Brain microvascular endothelial cell (primary cell): ENCODE data around the gene ADGRE2.
"Not testable (repeated sequence)": the region's sequence is repeated elsewhere in the genome, so short reads cannot be mapped to it uniquely, and the experiment has no call there.

Source experiments
- DNase-seq: peaks from one replicate; pipeline ENCODE4 v3.0.0-alpha.2; 2020
- H3K27ac ChIP-seq: fragments of 250-450 bp; sonication (Bioruptor Pico); 2 replicates; pipeline ENCODE4 v1.5.1; 2020; ENCODE audit warnings: mild to moderate bottlenecking, moderate library complexity
- H3K27me3 ChIP-seq: fragments of 250-450 bp; sonication (Bioruptor Pico); replicated peaks from 2 replicates; pipeline ENCODE4 v1.5.1; 2020; ENCODE audit warnings: mild to moderate bottlenecking
- H3K36me3 ChIP-seq: fragments of 250-450 bp; sonication (Bioruptor Pico); replicated peaks from 2 replicates; pipeline ENCODE4 v1.5.1; 2020; ENCODE audit warnings: mild to moderate bottlenecking
- H3K4me3 ChIP-seq: 2 replicates; pipeline ENCODE4 v1.5.1; 2011; ENCODE audit warnings: low read depth, mild to moderate bottlenecking, control low read depth, low read length, moderate library complexity
- in situ Hi-C: cut with HindIII; loops from 2 replicates; pipeline ENCODE4 v1.10.0; 2017; ENCODE audit warnings: low sequenced_read_pairs, low pct_ligation_motif_present
- TF ChIP-seq, protein P1 (sequence below): IDR thresholded peaks from 2 replicates; pipeline ENCODE4 v1.5.1; 2011; ENCODE audit warnings: low read depth, mild to moderate bottlenecking, moderate library complexity, low read length, control low read depth, inconsistent platforms; ENCODE audit errors: missing control alignments

ADGRE2 gene

DNA sequence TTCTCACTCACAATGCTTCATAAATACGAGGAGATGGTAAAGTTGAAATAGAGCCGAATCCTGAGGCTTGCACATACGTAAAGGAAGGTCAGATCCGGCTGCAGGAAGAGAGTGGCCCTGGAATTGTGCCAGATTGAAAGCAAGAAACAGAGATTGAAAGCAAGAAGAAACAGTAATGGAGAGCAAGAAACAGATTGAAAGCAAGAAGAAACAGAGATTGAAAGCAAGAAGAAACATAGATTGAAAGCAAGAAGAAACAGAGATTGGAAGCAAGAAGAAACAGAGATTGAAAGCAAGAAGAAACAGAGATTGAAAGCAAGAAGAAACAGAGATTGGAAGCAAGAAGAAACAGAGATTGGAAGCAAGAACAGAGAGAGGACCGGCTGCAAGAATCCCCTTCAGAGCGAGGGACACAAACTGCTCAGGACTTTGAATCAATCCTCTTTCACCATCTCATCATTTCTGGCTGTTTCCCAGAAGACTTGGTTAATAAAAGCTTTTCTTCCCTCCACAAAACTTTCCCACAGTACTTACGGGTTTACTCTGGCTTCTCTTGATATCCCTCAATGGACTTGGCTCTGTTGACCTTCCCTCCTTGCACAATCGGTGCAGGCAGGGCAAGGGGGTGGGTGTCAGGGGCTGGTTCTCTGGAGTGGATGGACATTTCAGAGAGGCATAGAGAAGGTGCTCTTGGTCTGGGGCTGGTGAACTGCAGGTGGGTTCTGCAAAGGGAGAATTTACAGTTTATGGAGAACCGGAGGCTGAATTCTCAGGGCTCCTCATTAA is 31.1 kb upstream of the ADGRE2 start:
- Histone ChIP-seq H3K27me3 (no peaks in the 10 kb centered on the region), H3K36me3 (no peaks in the 10 kb centered on the region), H3K27ac (no peak overlapping the region), H3K4me3 (no peak overlapping the region)
- DNase-seq, result no peak
- TF ChIP-seq, protein P1, sequence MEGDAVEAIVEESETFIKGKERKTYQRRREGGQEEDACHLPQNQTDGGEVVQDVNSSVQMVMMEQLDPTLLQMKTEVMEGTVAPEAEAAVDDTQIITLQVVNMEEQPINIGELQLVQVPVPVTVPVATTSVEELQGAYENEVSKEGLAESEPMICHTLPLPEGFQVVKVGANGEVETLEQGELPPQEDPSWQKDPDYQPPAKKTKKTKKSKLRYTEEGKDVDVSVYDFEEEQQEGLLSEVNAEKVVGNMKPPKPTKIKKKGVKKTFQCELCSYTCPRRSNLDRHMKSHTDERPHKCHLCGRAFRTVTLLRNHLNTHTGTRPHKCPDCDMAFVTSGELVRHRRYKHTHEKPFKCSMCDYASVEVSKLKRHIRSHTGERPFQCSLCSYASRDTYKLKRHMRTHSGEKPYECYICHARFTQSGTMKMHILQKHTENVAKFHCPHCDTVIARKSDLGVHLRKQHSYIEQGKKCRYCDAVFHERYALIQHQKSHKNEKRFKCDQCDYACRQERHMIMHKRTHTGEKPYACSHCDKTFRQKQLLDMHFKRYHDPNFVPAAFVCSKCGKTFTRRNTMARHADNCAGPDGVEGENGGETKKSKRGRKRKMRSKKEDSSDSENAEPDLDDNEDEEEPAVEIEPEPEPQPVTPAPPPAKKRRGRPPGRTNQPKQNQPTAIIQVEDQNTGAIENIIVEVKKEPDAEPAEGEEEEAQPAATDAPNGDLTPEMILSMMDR, result no peak
- in situ Hi-C loops, result no loop called here

DNA sequence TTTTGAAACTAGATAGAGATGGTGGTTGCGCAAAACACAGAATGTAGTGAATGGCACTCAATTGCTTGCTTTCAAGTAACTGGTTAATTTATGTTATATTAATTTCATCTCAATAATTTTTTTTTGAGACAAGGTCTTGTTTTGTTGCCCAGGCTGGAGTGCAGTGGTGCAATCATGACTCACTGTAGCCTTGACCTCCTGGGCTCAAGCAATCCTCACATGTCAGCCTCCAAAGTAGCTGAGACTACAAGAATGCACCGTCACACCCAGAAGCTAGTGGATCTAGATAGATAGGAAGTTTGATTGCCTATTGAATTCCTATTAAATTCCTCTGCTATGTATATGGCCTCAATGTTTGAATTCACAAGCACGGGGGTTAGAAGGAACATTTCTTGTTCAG is 26.4 kb upstream of the ADGRE2 start:
- in situ Hi-C loops, result no loop called here
- Histone ChIP-seq H3K27me3 (no peaks in the 10 kb centered on the region), H3K4me3 (no peak overlapping the region), H3K36me3 (no peaks in the 10 kb centered on the region), H3K27ac (no peak overlapping the region)
- no peak for DNase-seq
- TF ChIP-seq, protein P1, result no peak

DNA sequence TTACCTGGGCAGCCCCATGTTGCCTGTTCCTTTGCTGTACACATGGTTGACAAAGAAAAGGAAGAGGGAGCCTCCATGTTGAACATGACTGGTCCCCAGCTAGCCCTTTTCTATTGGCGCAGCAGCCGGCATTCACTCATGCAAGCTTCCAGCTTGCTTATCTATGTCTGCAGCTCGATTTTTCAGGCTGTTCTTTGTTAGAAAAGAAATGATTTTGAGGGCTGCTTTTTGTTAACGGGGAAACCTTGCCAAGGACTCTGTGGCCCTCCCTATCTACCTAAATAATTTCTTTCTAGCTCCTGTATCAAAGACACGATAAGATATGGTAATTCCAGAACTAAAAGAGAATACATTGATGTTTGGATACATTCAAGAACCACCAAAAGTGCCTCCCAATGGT is 20.4 kb upstream of the ADGRE2 start:
- no peak for DNase-seq
- in situ Hi-C loops, result no loop called here

DNA sequence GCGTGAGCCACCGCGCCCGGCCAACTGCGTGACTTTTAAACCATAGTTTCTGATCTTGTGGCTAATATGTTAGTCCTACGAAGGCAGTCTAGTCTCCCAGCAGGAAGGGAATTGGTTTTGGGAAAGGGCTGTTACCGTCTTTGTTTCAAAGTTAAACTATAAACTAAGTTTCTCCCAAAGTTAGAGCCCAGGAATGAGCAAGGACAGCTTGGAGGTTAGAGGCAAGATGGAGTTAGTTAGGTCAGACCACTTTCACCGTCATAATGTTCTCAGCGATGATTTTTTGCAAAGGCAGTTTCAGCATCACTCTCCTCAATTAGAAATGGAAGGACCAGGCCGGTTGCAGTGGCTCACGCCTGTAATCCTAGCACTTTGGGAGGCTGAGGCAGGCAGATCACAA is 17.7 kb upstream of the ADGRE2 start:
- no peaks in the 10 kb centered on the region for H3K36me3 ChIP-seq
- H3K27me3 ChIP-seq, result no peaks in the 10 kb centered on the region
- no peak overlapping the region for H3K27ac ChIP-seq
- H3K4me3 ChIP-seq, result no peak overlapping the region
- in situ Hi-C loops, result no loop called here
- TF ChIP-seq, protein P1, result no peak
- DNase-seq, result no peak

More for the DNA sequence above, 20.4 kb upstream of the ADGRE2 start:
- H3K36me3 ChIP-seq, result no peaks in the 10 kb centered on the region
- TF ChIP-seq, protein P1, result no peak
- no peak overlapping the region for H3K27ac ChIP-seq
- H3K27me3 ChIP-seq, result no peaks in the 10 kb centered on the region
- H3K4me3 ChIP-seq, result no peak overlapping the region

DNA sequence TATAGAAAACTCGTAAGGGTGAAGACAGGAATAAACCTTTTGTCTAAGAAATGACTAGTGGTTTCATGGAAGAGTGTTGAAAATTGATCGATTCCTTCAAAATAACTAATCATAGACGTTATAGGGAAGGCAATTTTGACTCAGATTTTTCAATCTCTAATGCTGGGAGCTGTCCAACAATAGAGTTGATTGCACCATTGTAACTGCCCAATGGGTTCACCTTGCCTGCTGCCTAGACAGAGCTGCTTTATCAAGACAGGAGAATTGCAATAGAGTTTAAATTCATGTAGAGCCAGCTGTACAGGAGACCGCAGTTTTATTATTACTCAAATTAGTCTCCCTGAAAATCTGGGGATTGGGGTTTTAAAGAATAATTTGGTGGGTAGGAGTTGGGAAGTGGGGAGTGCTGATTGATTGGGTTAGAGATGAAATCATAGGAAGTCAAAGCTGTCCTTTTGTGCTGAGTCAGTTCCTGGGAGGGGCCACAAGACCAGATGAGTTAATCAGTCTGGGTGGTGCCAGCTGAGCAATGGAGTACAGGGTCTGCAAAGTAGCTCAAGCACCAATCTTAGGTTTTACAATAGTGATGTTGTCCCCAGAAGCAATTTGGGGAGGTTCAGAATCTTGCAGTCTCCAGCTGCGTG is 16.8 kb upstream of the ADGRE2 start:
- Histone ChIP-seq H3K4me3 (no peak overlapping the region), H3K36me3 (no peaks in the 10 kb centered on the region), H3K27ac (no peak overlapping the region), H3K27me3 (no peaks in the 10 kb centered on the region)
- in situ Hi-C loops, result no loop called here
- no peak for DNase-seq
- TF ChIP-seq, protein P1, result no peak

DNA sequence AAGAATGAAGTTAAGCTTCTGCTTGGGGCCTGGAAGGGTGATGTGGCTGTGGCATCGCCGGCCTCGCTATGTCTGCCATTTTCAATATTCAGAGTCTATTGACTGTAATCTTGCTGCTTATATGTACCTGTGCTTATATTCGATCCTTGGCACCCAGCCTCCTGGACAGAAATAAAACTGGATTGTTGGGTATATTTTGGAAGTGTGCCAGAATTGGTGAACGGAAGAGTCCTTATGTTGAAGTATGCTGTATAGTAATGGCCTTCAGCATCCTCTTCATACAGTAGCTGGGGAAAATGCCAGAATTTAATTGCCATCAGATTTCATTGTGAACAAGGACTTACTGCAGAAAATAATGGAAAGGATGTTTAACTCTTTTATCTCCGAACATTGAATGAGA is 13.9 kb upstream of the ADGRE2 start:
- H3K27me3 ChIP-seq, H3K36me3 ChIP-seq, H3K27ac ChIP-seq, DNase-seq, in situ Hi-C loops, H3K4me3 ChIP-seq: not testable (repeated sequence)
